Tibial nerve (tissue), 4 donors: ENCODE data around the gene SLC9A4.

Experiments
- EP300 ChIP-seq, 2 donors: sonication (generic); formaldehyde crosslinking; IDR thresholded peaks; one replicate each; pipeline ENCODE4 v1.6.1; 2017; ENCODE audit warnings: antibody characterized with exemption in 2 of 2, mild to moderate bottlenecking in 1 of 2
- POLR2A ChIP-seq, 2 donors: fragments of 450-650 bp; IDR thresholded peaks; one replicate each; pipeline ENCODE4 v1.6.1; 2017; ENCODE audit warnings: antibody characterized with exemption in 2 of 2, mild to moderate bottlenecking in 2 of 2, moderate library complexity in 2 of 2
- TF ChIP-seq, protein P1 (sequence below), 5 experiments: fragments of 200-600 bp in 3 of 5; fragments of 450-650 bp in 2 of 5; sonication (generic) in 3 of 5; IDR thresholded peaks; one replicate each; pipeline ENCODE4 v1.5.1; 2016 to 2019; ENCODE audit warnings: antibody characterized with exemption in 5 of 5, mild to moderate bottlenecking in 3 of 5, moderate library complexity in 2 of 5

DNA sequence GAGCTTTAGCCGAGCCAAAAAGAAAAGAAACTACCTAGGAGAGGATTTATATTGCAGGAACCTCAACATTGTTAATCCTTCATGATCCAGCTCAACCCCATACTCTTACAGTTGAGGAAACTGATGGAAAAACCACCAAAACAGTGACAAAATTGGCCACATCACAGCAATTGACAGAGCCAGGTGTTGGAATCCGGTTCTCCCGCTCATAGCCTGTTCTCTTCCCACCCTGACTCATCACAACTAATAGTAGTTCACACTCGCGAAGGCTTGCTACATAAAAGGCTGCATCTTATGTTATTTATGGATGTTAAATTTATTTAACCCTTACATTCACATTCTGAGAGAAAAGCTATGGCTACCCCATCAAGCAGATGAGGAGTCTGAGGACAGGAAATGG, 33.7 kb downstream of the SLC9A4 start:
- TF ChIP-seq, protein P1, sequence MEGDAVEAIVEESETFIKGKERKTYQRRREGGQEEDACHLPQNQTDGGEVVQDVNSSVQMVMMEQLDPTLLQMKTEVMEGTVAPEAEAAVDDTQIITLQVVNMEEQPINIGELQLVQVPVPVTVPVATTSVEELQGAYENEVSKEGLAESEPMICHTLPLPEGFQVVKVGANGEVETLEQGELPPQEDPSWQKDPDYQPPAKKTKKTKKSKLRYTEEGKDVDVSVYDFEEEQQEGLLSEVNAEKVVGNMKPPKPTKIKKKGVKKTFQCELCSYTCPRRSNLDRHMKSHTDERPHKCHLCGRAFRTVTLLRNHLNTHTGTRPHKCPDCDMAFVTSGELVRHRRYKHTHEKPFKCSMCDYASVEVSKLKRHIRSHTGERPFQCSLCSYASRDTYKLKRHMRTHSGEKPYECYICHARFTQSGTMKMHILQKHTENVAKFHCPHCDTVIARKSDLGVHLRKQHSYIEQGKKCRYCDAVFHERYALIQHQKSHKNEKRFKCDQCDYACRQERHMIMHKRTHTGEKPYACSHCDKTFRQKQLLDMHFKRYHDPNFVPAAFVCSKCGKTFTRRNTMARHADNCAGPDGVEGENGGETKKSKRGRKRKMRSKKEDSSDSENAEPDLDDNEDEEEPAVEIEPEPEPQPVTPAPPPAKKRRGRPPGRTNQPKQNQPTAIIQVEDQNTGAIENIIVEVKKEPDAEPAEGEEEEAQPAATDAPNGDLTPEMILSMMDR (IDR thresholded peaks at IDR 0.05): no peak
- TF ChIP-seq EP300 (IDR thresholded peaks at IDR 0.05) (no peak), POLR2A (IDR thresholded peaks at IDR 0.05) (no peak)
